Measurements from ENCODE around the gene NFATC3.
A peak's percentile ranks its signal among the peaks of the same experiment; 100 is the strongest.
"Not testable (repeated sequence)": the region's sequence is repeated elsewhere in the genome, so short reads cannot be mapped to it uniquely, and the experiment has no call there.

Gene NFATC3

DNA sequence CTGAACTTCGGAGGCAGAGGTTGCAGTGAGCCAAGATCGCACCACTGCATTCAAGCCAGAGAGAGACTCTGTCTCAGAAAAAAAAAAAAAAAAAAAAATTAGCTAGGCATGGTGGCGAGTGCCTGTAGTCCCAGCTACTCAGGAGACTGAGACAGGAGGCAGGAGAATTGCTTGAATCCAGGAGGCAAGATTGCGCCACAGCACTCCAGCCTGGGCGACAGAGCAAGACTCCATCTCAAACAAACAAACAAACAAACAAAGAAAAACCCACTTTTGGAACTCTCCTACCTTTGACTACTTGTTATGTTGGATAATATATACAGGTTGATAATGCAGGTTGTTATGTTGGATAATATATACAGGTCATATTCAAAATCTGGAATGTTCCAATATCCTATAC, 35.3 kb downstream of the NFATC3 start:
- not testable (repeated sequence) for DNase-seq

DNA sequence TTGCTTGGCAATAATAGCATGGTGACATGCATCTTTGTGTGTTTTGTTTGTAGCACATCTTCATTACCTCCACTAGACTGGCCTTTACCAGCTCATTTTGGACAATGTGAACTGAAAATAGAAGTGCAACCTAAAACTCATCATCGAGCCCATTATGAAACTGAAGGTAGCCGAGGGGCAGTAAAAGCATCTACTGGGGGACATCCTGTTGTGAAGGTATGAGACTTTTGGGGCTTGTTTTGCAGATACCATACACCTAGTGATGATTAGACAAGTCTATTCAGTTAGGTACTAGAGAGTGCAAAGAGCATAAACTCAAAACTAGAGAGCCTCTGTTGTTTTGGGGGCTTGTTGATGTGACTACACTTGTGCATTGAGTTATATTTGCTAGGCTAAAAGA, 41.2 kb downstream of the NFATC3 start:
- DNase-seq: no peak

DNA sequence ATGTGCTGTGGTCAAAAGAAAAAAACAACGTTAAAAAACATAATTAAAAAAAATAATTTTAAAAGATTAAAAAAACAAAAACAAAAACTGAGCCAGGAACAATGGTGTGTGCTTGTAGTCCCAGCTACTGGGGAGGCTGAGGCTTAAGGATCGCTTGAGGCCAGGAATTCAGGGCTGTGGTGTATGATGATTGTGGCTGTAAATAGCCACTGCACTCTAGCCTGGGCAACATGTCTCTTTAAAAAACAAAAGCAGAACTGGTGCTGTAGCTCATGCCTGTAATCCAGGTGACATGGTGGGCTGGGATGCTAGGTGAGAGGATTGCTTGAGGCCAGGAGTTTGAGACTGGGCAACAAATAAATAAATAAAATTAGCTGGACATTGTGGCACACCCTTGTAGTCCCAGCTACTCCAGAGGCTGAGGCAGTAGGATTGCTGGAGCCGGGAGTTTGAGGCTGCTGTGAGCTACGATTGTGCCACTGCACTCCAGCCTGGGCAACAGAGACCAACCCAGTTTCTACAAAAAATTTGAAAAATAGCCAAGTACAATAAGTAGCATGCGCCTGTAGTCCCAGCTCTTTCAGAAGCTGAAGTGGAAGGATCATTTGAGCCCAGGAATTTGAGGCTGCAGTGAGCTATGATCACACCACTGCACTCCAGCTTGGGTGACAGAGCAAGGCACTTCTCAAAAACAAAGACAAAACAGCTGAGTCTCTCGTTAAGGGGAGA, 43.6 kb downstream of the NFATC3 start:
- peak; percentile 69 for DNase-seq

DNA sequence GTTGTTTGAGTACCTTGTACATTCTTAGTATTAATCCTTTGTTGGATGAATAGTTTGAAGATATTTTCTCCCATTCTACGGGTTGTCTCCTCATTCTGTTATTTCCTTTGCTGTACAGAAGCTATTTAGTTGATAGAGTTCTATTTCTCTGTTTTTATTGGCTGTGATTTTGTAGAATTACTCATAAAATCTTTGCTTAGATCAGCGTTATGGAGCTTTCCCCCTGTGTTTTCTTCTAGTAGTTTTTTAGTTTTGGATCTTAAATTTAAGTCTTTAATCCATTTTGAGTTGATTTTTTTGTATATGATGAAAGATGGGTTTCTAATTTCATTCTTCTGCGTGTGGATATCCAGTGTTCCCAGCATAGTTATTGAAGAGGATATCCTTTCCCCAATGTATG, 45.4 kb downstream of the NFATC3 start:
- no peak for DNase-seq

DNA sequence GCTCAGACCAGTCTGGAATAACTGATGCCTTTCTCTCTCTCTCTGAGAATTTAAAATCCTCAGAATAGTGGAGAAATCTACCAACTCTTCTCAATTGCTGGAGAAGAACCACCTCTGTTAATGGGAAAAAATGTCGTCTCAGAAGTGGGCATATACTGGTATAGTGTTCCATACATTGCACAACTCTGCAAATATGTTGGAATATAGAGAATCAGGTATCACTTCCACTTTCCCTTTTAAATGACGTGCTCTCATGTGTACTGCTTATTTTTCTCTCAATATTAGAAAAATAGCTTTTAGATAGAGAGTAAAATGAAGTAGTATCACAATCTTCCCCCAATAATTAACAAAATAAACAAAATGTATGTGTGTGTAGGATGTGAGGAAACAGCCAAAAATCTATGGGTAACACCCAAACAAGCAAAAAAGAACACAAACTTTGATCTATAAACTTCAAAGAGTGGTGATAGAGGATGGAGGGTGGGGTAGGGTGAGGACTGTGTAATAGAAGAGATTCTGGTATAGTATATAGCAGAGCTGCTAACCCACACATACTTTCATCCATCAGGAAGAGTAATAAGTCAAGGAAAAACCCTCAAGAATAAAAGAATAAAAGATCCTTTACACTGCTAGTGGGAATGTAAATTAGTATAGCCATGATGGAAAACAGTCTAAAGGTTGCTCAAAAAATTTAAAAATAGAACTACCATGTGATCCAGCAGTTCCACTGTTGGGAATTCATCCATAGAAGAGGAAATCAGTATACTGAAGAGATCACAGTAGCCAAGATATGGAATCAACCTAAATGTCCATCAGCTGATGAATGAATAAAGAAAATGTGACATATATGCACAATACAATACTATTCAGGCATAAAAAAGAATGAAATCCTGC, 46.9 kb downstream of the NFATC3 start:
- no peak for DNase-seq

DNA sequence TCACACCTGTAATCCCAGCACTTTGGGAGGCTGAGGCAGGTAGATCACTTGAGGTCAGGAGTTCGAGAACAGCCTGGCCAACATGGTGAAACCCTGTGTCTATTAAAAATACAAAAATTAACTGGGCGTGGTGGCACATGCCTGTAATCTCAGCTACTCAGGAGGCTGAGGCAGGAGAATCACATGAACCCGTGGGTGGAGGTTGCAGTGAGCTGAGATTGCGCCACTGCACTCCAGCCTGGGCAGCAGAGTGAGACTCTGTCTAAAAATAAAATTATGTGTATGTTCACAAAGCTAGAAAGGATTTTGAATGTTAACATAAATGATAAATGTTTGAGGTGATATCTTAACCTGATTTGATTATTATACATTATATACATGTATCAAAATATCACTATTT, 47.8 kb downstream of the NFATC3 start:
- DNase-seq: not testable (repeated sequence)

DNA sequence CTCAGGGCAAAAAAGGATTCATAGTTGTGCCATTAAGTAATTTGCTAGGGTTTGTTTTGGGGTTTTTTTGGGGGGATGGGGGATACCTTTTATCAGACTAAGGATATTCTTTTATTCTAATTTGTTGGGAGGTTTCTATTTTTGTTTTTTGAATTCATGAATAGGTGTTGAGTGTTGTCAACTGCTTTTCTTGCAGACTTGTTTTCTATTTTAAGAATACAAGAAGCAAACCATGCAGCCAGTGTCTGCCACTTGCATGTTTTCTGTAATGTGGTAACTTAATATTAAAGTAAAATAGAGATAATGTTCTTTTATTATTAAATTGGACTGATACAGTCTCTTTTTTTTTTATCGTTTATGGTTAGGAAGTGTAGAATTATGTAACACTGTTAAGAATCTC, 49.5 kb downstream of the NFATC3 start:
- no peak for DNase-seq

DNA sequence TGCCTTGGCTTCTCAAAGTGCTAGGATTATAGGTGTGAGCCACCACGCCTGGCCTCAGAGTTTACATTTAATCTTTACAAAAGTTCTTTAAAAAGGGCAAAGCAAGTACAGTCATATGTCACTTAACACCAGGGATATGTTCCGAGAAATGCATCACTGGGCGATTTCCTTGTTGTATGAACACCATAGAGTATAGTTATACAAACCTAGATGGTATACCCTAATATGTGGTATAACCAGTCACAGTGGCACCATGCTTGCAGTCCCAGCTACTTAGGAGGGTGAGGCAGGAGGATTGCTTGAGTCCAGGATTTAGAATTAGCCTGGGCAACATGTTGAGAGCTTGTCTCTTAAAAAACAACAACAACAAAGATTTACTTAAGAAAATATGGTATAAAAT, 51.3 kb downstream of the NFATC3 start:
- no peak for DNase-seq

DNA sequence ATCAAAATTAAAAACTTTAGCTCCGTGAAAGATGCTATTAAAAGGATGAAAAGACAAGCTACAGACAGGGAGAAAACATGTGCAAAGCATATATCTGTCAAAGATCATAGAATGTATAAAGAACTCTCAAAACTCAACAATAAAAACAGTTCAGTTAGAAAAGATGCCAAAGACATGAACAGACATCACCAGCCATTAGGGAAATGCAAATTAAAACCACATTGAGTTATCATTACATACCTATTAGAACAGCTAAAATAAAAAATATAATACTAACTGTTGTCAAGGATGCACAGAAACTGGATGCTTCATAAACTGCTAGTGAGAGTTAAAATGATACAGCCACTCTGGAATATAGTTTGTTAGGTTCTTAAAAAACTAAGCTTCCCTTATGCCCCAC, 58.8 kb downstream of the NFATC3 start:
- DNase-seq: no peak

DNA sequence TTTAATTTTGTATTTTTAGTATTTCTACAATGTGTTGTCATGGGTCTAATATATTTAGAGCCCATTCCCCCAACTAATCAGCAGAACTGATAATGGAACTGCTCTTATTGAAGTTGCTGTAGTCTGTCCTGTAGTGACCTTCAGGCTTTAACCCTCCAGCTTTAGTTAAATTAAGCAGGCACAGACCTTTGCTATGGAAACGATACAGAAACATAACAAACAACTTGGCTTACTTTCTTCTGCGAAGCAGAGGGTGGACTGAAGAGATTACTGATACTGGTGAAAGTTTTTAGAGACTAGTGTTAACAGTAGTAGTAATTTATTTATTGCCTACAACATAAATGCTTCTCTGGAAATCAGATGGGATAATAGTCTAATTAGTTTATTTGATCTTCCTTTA, 61.4 kb downstream of the NFATC3 start:
- DNase-seq: peak; percentile 9

DNA sequence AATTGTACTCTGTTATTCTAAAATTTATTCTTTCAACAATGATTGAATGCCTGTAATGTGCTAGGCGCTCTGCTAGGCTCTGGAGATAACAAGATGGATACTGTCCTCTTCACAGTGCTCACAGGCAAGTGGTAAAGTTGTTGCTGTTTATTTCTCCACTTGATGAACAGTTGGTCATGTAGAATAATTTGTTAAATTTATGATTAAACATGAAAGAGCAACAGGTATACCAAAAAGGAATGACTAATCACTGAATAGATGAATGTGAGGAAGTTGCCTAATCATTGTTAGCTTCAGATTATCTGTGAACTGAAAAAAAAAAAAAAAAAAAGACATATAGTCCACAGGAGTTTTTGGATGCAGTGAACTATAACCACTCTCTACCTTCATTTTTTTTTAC, 62.3 kb downstream of the NFATC3 start:
- DNase-seq: no peak

DNA sequence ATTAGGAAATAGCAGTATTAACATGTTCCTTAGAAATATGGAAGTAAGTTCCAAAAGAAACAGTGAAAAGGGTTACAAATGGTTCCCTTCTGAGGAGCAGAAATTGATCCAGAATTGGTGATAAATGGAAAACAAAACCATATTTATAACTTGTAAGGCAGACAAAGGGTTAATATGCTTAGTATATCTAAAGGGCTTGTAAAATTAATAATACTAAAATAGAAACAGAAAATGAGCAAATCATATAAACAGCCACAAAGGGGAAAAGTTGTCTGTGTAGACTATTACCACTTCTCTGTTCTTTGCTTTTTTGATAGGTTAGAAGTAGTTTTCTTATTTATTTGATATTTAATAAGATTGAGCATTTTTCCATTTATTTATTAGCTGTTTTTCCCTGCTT, 64.4 kb downstream of the NFATC3 start:
- DNase-seq: no peak

DNA sequence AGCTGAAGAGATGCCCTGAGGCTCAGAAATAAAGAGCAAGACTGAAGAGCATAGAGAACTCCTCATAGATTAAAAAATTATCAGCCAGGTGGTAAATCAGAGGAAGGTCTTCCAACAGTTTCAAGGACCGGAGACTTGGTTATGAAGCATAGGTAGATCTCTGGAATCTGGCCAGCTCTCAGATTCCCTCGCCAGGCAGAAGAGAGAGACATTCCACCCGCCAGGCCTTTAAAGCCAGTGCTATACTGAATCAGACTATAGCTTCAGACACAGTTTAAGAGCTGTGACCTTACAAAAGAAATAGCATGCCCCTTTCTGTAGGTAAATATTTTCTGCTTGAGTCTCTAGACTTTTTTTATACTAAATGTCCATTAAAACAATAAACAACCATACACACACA, 70.3 kb downstream of the NFATC3 start:
- DNase-seq: no peak

DNA sequence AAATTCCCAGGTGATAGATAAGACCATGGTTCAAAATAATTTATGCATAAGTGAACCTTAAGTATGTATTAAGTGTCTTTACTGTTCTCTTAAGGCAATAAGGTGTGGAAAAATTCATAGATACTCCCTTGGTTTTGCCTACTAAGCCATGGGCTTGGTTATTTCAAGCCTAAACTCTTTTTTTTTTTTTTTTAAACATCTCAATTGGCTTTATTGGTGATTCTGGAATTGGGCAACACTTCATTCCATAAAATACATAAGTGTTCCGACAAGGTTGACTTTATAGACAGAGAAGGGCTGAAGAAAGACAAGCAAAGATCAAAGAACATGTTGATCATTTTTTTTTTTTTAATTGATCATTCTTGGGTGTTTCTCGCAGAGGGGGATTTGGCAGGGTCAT, 77.2 kb downstream of the NFATC3 start:
- no peak for DNase-seq

DNA sequence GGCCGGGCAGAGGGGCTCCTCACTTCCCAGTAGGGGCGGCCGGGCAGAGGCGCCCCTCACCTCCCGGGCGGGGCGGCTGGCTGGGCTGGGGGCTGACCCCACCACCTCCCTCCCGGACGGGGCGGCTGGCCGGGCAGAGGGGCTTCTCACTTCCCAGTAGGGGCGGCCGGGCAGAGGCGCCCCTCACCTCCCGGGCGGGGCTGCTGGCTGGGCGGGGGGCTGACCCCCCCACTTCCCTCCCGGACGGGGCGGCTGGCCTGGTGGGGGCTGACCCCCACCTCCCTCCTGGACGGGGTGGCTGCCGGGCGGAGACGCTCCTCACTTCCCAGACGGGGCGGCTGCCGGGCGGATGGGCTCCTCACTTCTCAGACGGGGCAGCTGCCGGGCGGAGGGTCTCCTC, 78.1 kb downstream of the NFATC3 start:
- not testable (repeated sequence) for DNase-seq

DNA sequence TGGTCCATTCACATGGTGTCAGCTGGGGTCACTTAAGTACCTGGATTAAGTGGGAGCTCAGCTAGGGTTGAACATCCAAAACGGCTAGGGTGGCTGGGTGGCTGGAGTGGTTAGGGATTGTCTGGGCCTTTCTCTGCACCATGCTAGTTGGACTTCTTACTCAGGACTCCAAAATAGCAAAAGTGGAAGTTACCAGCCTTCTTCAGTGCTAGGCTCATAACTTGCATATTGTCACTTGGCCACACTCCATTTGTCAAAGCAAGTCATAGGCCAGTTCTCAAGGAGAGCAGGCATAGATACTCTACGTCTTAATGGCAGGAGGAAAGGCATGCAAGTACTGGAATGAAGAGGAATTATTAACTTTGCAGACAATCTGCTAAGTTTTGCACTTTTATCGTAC, 81.1 kb downstream of the NFATC3 start:
- DNase-seq: no peak

DNA sequence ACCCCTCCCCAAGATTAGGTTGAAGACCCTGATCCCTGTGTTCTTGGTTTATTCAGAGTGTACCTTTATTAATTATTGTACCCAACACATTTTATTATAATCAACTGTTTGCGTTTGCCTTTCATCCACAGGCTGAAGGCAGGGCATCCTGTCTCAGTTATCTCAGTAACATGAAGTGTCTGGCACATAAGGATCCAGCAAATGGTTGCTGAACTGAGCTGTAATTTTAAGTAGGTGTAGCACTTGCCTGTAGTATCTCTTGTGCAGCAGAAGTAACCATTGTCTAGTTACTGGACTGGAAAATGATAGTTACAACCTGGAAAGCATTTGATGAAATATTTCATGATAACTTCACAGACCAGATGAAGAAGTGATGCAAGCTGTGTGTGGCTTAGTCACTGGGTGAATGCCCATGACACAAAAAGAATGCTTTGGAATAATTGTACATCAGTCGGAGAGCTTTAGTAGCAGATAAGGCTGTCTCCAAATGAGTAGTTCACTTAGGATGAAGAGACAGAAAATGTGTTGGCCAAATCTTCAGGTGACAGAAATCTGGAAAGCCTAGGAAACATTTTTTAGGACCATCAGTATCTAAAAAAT, 94.1 kb downstream of the NFATC3 start:
- DNase-seq: no peak

DNA sequence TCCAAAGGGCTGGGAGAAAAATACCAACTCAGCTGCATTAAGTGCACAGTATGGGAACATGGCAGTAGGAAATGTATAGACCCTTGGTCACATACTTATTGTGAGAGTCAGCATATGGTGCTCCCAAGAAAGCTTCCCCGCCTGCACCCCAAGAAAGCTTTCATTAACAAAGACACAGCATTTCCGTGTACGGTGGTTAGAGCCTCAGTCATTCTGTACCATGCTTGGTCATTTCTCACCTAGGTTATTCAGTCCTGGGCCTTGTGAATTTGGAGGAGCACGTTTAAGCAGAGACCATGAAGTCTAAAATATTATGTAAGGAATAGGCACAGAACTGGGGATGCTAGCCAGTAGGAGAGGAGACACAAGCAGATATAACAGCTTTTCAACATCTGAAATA, 94.7 kb downstream of the NFATC3 start:
- no peak for DNase-seq

DNA sequence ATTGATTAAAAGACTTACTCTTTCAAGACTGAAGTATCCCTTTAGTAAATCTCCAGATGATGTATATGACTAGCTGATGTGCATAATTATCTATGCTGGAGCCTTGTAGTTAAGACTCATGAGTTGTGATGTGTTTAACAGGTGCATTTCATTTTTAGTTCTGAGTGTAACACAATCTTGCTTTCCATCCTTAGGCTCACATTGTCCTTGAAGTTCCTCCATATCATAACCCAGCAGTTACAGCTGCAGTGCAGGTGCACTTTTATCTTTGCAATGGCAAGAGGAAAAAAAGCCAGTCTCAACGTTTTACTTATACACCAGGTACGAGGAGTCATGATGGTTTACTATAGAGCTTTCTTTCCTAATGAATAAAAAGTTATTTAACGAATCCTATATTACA, 97.9 kb downstream of the NFATC3 start:
- DNase-seq: no peak

DNA sequence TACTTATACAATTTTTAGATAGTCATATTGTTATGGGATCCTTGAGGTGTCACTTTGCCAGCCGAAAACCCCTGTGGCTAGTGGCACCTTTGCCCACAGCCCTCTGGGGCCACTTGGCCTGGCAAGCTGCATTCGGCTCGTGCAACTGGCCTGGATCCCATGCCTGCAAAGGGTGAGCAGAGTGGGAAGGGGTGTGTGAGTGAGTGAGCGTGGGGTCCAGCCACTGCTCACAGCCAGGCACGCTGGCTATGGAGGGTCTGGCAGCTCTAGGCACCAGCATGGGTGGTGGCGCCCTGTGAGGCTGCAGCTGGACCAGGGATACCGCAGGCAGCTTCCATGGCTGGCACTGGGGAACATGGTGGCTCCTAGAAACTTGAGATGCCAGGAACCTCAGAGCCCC, 101.7 kb downstream of the NFATC3 start:
- DNase-seq: no peak

DNA sequence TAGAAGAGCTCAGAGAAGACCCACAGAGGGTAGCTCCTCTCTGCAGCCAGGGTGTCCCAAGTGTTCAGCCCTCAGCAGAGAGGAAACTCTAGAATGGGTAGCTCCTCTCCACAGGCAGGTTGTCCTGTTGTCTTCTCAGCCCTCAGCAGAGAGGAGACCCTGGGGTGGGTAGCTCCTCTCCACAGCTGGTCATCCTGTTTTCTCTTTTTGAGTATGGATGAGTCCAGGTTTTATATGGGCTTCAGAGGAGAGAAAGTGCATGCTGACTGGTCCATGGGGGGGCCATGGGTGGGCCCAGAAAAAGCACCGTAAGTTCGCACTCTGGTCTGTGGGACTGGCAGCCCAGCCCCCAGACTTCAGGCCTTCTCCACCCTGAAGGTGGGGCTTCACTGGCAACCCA, 102.3 kb downstream of the NFATC3 start:
- DNase-seq: no peak

DNA sequence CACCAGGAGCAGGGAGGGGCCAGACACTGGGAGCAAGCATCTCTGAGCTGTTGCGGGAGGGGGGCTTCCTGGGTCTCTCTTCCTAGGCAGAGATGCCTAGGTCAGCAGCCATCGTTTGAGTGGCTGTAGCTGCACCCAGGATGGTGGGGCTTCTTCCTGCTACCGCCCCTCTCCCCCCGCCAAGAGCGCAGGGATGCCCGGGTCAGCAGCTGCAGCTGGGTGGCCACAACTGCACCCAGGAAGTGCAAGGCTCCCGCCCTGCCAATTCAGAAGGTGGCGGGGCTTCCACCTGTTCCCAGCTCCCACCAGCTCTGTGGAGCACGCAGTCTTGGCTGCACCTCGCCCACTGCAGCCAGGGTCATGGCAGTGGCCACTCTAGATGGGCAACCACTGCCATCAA, 103.0 kb downstream of the NFATC3 start:
- no peak for DNase-seq

DNA sequence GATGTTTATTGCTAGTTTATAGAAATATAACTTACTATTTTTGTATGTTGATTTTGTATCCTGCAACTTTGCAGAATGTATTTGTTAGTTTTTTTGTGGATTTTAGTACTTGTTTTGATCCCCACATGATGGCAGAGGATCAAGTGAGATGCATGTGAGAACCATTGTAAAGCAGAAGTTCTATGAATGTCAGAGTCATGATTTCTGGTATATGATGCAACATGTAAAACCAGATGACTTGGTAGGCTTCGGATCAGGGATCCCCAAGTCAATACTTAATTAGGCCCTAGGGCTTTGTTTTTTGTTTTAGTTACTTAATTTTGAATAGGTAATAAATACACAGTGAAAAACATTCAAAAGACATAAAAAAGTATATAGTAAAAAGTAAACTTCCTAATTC, 104.9 kb downstream of the NFATC3 start:
- no peak for DNase-seq
